ENCODE data around the gene ARHGAP24. TPM values are rescaled to one million over a fixed set of nuclear protein-coding genes. Genes with fewer than 3 reads are reported as not detected.
A peak's percentile ranks its signal among the peaks of the same experiment; 100 is the strongest.

The ARHGAP24 gene
- total RNA-seq, 1 donor from 2014 or later: 40.3 TPM

DNA sequence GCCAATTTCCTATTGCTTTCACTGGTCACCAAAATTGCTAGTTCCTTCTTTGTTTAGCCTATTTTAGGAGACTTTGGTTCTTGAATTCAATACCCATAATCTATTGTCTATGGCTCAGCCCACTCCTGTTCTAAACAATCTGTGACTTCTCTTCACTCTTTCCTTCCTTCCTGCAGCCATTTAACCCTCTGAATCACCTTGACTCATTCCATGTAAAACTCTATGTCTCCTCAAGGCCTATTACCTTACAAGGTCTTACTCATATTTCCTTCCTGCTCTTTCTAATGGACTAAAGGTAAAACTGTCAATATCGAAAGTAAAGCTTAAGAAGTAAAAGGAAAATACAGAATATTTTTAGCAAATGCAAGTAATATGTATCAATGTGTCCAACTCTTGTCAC is 301.6 kb downstream of the ARHGAP24 start:
- DNase-seq (ENCODE audit: low read depth in 2 of 2): peak in 1 of 2 donors; percentile 92

DNA sequence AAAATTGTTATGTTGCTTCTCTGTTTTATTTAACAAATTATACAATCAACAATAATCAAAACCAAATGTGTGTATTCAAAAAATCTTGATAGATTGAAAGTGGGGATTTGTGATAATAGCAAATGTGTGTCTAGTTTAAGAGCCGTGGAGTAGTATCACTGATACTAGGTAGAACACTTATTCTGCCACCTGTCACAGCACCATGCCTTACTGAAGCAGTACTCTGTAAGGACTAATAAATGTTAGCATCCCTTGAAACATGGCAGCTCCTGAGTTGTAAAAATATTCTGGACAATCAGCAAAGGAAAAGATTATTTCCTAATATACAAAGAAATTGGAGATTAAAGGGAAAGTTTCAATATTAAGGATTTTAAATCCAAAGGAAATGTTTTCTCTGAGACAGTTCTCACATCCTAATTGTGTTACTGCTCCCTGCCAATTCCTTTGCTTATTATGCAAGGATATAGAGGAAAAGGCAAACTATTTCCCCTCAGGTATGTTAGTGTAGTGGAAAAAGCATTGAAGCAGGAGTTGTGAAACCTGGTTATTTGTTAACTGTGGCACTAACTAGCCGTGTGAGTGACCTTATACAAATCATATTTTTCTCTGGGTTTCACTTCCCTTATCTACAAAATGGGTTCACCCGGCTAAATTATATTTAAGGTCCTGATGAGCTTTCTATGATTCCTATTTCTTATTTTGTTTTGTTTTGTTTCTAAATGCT is 303.1 kb downstream of the ARHGAP24 start:
- DNase-seq (ENCODE audit: low read depth in 2 of 2): peak in 1 of 2 donors; percentile 44

DNA sequence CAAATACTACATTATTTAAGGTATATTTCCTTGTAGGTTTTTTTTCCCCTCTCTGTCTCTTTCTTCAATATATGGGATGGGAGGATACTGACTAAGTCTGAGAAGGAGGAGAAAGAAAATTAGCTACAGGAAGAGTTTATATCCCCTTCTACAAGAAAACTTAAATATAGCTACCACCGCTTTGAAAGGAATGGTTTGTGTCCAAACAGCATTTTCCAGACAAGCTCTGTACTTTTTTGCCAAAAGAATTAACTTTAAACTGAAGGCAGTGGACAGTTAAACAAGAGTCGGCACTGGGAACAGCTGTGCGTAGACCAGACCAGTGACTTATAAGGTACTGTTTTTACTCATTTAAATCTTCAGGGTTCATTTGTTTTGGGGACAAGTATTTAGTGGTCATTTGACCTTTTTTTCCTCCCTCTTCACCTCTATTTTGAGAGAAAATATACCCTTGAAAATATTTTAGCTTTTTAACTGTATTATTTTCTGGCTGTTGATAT is 303.7 kb downstream of the ARHGAP24 start:
- DNase-seq (ENCODE audit: low read depth in 2 of 2): peak in 1 of 2 donors; percentile 69

DNA sequence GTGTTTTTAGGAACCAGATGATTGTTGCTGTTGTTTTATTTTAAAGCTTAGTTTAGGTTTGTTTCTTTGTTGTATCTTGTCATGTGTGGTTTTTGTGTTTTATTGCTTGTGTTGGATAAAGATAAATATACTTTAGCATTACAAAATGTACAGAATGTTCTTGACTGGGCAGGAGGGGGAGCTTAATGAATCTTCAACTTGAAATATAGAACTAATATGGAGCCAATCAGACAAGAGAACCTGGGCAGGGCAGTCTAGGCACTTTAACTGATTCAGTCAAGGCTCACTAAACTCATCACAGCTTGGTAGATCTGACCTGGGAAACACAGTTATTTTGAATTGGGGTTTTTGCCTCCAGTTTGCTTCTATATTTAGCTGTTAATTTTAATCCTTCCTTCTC is 304.2 kb downstream of the ARHGAP24 start:
- peak in 1 of 2 donors; percentile 87 for DNase-seq (ENCODE audit: low read depth in 2 of 2)

DNA sequence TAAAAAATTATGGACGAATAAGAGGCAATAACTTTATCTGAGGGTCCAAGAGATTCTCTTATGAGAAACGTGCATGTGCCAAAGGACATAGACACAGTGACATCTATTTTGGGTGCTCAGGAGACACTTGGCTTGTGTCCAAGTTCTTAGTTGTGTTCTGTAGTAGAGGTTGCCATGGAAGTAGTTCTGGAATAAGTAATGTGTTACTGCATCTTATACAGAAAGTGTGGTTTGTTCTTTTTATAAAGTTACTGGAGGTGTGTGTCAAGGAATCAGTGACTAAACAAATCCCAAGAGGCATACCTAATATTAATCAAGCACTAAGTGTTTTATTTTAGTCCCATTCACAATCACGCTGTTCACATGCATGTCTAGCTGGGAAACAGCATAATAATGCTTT is 305.7 kb downstream of the ARHGAP24 start:
- DNase-seq (ENCODE audit: low read depth in 2 of 2): peak in 1 of 2 donors; percentile 89

DNA sequence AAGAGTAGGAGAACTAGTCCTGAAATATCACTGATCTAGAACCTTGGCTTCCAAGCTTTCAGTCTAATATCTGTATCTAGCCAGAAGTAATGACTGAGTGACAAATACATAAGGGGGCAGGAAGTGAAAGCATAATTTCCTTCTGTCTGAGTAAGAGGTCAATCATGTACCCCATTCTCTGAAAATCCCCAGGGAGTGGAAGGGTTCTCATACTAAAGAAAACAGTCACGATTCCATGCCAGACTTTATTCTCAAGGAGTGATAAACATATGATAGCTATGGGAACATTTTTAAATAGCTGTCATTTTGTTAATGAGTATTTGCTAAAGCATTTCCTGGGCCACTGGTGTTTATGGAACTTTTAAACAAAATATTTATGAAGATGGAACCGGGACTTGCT is 308.5 kb downstream of the ARHGAP24 start:
- peak in 1 of 2 donors; percentile 97 for DNase-seq (ENCODE audit: low read depth in 2 of 2)

DNA sequence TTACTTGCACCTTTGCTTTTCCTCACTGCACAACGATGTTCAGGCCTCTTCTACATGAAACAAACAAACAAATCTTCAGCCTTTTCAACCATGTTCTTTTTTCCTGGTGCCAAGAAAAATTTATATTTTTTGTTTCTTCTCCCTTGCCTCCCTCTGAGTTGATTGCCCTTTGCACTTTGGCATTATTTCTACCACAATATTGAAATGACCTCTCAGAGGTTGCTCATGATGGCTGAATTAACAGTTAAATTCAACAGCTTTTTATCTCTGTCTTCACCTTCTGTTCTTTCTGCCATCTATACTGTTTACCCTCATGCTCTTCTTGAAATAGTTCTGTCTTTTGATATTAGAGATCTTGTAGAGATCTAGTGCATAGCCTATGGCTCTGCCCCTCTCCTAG is 308.9 kb downstream of the ARHGAP24 start:
- no peak for DNase-seq (ENCODE audit: low read depth in 2 of 2)

DNA sequence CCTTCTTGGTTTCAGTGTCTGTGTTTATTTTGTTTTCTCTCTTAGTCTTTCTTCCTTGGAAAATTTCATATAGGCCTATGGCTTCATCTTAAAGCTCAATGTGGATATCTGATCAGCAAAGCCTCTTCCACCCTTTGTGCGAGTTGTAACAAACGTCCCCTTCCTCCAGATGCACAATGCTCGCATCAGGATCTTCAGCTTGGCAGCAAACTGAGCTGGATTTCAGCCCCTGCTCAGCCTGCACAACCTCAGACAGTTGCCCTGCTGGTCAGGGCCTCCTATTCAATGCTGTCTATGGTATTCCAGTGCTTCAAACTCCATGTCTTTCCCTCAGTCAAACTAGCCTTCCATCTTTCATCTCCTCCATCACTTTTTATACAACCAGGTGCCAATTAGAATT is 309.4 kb downstream of the ARHGAP24 start:
- DNase-seq (ENCODE audit: low read depth in 2 of 2): peak in 1 of 2 donors; percentile 62

DNA sequence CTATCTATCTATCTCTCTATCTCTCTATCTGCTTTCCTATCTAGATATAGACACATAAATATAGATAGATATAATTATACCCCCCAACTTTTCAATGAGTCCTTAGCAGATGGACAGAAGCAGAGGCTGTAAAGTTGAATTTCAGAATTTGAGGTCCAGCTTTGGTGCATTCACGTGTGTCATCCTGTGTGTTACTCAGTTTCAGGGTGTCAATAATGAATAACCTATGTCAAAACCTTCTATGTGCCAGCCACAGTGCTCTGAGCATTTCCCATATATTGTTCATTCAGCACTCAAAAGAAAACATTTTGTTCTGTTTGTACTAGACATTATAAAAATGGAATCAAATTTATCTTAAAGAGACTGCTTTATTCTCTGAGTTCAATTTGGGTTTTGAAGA is 310.0 kb downstream of the ARHGAP24 start:
- no peak for DNase-seq (ENCODE audit: low read depth in 2 of 2)

DNA sequence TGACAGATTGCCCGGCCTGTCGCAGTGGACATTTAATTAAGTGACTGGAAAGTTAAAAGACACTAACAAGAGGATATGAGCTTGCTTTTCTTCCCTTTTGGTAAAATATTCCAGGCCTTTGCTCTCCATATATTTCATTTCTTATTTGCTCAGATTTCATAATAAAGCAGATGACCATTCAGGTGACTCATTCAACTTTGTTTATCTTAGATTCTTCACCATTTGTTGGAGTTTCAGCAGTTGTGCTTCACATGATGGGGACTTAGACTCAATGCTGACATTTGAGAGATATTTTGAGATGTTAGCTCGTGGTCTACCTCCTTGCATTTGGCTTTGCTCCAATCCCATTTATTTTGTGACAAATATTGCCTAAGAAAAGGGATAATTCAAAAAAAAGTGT is 312.2 kb downstream of the ARHGAP24 start:
- DNase-seq (ENCODE audit: low read depth in 2 of 2): peak in 1 of 2 donors; percentile 89

DNA sequence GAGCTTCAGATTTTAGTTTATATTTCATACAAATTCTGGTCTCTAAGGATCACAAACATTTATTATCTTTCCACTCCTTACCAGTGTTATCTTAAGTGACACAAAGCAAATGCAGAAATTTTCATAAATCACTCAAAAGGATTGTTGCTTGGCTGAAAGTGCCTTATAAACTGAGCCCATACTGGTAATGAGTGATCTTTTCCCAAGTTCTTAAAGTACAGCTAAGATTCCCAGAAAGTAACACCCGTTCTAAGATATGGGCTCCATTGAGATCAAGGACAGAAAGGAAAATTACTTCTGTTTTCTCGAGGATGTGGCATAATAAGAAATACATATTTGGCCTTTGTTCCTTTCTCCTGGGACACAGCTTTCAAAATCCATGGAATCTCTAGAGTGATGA is 313.7 kb downstream of the ARHGAP24 start:
- DNase-seq (ENCODE audit: low read depth in 2 of 2): no peak

DNA sequence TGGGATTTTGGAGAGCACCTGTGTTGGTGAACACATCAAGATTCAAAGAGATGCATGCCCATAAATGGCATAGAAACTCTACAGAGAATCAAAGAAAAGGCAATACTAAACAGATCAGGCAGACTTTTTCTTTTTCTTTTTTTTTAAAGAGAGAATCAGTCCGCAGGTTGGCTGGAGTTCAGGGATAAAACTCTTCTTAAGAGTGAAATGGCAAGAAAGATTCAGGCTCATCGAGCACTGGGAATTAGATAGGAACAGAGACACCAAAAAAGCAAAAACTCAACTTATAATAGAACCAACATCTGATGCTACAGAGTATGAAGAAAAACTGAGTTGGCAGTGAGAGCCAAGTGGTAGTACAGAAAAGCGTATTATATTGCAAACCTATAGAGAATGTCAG is 314.3 kb downstream of the ARHGAP24 start:
- DNase-seq (ENCODE audit: low read depth in 2 of 2): no peak

DNA sequence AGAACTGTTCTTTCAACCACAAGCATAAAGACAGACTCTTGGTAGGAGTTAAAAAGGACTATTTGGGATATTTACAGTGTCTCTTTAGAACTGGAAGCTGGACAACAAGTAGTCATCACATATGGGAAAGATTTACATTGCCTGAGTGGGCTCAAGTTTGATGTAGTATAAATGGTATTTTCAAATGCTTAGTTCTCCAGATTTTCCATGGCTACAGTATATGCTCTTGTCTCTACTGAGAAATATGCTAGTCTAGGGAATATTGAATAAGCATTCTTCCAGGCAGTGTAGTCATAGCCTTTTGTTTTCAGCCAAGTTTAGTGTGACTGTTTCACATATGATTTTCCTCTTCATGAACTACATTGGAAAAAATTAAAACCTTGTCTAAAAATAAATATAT is 315.6 kb downstream of the ARHGAP24 start:
- peak in 1 of 2 donors; percentile 37 for DNase-seq (ENCODE audit: low read depth in 2 of 2)

DNA sequence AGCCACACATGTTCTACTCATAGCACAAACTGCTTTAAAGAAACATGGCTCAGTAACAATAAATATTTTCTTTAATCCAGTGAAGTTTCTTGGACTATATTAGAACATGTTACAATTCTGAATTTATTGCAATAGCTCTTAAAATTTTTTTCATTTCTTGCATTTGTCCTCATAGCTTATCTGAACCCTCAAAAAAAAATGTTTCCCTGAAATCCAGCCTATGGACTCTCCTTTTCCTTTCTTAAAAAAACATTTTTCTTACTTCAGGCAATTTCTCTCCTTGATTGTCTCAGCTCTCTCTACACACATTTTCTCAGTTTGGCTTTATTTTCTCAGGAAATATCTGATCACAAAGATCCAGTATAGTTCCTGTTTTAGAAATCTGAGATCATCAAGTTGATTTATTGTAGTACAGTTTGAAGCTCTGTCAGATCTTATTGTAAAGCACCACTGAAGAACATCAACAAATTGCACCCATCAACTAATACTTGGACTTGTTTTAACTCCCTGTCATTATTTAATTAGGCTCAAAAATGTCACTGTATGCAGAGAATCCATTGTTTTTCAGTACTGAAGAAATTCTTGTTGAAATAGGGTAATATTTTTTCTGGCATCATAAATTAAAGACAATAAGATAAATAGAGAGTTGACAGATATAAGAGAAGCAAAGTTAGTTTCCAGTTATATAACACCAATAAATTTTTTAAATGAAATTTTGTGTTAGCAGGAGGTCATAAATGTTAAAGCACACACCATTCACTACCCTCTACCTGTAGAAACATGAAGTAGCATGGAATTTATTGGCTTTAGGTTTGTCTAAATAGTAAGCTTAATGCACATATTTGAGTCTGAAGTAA is 317.7 kb downstream of the ARHGAP24 start:
- peak in 1 of 2 donors; percentile 81 for DNase-seq (ENCODE audit: low read depth in 2 of 2)

DNA sequence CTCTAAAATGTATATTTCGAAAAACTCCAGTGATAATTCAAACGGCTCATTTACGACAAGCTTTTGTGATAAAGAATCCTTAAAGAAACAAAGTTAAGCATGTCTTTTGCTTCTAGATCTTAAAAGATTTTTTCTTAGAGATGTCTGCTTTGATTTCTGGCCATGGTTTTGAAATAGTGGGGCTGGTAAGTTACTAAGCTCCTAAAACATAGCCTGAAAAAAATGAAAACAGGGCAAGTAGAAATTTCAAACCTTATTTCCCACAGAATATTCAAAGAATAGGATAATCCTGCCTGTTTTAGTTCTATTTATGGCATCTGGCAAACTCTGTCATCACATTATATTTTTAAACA is 318.3 kb downstream of the ARHGAP24 start:
- DNase-seq (ENCODE audit: low read depth in 2 of 2): no peak

DNA sequence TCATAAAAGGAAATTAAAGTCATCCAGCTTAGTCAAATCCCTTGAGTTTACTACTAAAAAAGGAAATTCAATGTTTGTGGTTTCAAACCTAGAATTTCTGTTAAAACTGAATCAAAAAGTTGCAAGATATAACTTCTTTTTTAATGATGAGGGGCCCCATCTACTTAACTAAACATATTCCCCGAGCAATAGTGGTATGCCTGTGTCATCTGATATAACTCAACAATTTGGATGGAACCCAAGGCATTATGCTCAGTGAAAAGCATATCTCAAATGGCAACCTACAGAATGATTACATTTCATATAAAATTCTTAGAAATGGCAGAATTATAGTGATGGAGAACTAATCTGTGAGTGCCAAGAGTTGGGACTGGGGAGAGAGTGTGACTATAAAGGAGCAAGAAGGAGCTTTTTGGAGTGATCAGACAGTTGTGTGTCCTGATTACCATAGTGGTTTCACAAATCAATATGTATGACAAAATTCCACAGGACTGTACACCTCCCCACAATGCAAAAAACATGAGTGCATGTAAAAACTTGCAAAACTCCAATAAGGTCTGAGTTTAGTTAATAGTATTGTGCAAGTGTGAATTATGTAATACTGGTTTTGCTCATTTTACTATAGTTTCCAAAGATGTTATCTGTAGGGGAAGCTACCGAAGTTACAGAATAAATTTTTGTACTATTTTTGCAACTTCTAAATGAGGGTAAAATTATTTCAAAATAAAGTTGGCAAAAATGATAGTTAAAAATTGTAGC is 323.2 kb downstream of the ARHGAP24 start:
- DNase-seq (ENCODE audit: low read depth in 2 of 2): no peak

DNA sequence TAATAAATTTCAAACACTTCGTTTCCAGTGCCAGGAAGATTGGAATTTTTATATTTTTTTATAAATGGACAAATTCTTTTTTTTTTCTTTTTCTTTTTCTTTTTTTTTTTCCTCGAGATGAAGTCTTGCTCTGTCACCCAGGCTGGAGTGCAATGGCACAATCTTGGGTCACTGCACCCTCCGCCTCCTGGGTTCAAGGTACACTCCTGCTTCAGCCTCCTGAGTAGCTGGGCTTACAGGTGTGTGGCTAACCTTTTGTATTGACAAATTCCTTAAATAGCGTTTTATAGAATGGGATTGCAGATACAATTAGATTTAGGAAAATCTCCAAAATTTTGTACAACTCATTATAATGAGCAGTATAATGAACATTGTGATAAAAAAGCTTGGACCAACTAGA is 328.9 kb downstream of the ARHGAP24 start:
- DNase-seq (ENCODE audit: low read depth in 2 of 2): no peak

DNA sequence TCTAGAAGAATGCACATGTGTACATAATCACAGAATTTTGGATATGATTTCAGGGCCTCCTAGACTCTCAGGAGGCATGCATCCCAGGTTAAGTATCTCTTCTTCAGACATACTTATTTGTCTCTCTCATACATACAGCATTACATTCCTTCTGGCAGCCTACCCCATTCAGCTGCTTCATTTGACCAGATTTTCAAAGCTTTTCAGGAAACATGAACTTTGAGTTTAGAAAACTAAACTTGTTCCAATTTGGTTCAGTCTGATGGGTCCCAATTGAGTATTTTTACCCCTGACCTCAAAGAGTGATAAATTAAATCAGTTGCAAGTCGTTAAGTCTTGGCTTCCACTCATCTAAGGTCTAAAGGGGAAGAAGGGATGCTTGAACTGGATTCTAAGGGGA is 330.9 kb downstream of the ARHGAP24 start:
- no peak for DNase-seq (ENCODE audit: low read depth in 2 of 2)

DNA sequence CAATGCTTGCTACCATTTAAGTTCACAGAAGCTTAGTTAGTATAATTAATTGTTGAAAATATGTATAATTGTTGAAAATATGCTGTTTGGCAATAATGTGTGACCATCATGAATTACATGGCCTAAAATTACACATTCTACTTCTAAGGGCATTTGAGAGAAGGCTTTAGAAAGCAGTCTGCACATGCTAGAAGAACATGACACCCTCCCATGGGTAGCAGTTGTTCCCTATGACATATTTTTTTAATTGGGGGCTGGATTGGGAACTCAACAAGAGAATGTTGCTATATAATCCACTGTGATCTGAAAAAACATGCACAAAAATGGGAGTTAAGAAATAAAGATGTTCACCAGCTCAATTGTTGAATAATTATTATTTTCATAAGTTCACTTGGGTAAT is 331.4 kb downstream of the ARHGAP24 start:
- DNase-seq (ENCODE audit: low read depth in 2 of 2): no peak

DNA sequence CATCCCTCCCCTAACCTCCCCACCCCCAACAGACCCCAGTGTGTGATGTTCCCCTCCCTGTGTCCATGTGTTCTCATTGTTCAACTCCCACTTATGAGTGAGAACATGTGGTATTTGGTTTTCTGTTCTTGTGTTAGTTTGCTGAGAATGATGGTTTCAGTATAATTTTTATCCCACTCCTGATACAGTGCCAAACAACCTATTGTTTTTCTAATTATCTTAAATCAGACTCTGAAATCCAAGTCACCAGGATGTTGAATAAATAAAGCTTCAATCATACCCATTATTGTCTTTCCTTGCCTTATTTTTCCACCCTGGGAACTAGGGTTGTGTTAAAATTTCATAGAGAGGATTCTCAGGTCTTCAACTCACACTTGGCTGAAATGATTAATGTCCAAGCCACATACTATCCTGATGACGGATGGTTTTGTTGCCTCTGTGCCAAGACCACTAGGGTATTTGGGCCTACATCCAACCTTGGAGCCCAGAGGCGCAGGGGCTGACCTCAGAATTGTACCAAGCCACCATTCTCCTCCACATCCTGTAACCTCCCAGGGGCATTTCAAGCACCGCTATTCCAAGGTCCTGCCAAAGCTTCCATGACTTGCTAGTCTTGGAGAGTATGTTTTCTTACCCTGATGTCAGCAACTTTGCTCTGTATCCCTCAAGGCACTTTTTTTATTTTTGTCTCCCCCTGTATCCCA is 332.4 kb downstream of the ARHGAP24 start:
- DNase-seq (ENCODE audit: low read depth in 2 of 2): peak in 1 of 2 donors; percentile 92

DNA sequence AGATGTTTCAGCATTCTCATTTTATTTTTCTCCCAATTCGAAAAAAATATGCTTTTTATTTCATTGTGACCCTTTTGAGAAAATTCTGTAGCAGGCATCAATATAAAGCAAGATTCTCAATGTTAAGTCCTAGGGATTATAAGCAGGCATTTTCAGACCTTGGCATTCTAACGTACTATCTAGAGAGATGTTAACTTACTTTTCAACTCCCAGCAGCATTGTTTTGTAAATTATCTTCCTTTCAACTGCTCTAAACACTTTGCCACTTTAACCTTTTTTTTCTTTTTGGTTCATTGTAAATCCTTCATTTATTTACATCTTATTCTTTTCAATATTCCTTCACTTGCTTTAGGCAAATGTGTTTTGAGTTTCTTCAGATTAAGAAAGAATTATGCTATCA is 333.2 kb downstream of the ARHGAP24 start:
- no peak for DNase-seq (ENCODE audit: low read depth in 2 of 2)

All from dermis microvascular lymphatic vessel endothelial cell (primary cell).